ENCODE data around the gene CD200R1.

- TF ChIP-seq CTCF (IDR thresholded peaks at IDR 0.05; ENCODE audit: insufficient read depth, low read length) = no peak
- no peak for TF ChIP-seq POLR2AphosphoS5 (IDR thresholded peaks at IDR 0.05; ENCODE audit: low read depth)
- no peak for TF ChIP-seq REST (IDR thresholded peaks at IDR 0.05; ENCODE audit: insufficient replicate concordance, low read depth)
- TF ChIP-seq GABPA (IDR thresholded peaks at IDR 0.05; ENCODE audit: low read depth) = no peak
These were observed 4.4 kb upstream of the CD200R1 start for GRCh38 chr3:112979244-112979832.
